HG03066 (cell line): ENCODE results near the gene ATF7.
A peak's percentile ranks its signal among the peaks of the same experiment; 100 is the strongest.

Source experiments
- ATAC-seq: cut with Tn5 transposase; IDR thresholded peaks from one replicate; pipeline ENCODE4 v1.9.1; 2021; ENCODE audit warnings: low read depth; ENCODE audit not compliant: unreplicated experiment

The ATF7 gene

DNA sequence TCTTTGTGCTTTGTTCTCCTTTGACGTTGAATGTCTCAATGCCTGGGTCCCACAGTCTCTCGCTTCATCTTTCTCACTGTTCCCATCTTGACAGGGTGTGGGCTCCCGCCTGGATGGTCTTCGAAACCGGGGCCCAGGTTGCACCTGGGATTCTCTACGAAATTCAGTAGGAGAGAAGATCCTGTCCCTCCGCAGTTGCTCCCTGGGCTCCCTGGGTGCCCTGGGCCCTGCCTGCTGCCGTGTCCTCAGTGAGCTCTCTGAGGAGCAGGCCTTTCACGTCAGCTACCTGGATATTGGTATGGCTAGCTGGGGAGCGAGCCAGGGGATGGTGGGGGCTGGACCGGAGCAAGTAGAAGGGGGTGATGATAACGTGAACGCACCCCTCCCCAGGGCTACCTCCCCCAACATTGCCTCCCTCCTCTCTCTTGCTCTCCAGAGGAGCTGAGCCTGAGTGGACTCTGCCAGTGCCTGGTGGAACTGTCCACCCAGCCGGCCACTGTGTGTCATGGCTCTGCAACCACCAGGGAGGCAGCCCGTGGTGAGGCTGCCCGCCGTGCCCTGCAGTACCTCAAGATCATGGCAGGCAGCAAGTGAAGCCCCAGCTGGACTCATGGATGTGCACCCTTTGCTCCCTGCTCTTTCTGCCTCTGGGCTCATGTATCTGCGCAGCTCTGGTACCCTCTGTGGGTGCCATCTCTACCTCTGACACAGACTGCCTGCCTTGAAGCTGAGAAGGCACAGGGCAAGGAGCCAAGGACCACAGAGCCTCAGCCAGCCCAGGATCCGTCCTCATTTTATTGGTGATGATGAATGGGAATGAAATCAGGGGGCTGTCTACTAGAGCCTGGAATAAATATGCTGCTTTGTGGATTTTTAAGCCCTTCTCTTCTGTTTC lies 120.4 kb downstream of the ATF7 start:
- no peak for ATAC-seq

DNA sequence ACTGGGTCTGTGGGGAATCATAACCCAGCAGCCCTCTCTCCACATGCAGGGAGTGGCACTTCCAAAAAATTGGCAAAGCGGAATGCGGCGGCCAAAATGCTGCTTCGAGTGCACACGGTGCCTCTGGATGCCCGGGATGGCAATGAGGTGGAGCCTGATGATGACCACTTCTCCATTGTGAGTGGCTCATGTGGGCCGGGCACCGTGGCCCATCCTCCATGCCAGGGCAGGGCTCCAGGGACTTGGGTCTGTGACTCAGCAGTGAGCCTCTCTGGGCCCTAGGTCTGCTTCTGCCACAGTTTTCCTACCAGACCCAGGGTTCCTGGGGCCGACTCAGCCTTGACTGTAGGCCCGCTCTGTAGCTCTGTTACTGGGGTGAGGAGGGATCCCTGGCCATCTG lies 121.1 kb downstream of the ATF7 start:
- ATAC-seq: no peak

DNA sequence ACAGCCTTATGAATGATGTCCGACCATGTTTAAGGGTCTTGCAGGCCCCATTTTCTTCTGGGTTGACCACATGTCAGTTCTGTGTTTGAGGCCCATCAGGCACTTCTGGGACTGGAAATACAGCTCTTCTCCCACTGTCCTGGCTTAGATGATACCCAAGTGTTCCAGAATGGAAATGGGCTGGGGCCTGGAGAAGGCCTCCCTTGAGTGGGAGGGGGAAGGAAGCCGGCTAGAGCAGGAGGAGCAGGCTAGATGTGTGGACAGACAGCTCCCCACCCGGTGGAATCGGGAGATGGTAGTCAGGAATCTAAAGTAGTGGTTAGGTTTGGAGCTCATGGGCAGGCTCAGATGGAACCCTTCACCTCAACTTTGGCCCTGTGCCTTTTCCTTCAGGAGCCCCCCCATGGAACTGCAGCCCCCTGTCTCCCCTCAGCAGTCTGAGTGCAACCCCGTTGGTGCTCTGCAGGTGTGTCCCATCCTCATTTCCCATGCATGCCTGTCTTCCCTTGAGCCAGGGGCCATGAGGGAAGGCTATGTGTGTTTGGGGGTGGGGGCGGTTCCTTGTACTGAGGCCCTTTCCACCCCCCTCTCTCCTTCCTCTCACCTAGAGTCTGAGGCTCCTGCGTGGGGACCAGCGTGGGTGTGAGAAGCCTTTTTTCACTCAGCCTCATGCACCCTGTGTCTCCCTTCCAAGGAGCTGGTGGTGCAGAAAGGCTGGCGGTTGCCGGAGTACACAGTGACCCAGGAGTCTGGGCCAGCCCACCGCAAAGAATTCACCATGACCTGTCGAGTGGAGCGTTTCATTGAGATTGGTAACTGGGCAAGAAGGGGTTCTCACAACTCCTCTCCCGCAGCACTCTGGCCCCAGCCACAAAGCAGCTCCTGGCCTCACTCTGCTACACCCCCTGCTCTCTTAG lies 121.9 kb downstream of the ATF7 start:
- ATAC-seq: no peak

DNA sequence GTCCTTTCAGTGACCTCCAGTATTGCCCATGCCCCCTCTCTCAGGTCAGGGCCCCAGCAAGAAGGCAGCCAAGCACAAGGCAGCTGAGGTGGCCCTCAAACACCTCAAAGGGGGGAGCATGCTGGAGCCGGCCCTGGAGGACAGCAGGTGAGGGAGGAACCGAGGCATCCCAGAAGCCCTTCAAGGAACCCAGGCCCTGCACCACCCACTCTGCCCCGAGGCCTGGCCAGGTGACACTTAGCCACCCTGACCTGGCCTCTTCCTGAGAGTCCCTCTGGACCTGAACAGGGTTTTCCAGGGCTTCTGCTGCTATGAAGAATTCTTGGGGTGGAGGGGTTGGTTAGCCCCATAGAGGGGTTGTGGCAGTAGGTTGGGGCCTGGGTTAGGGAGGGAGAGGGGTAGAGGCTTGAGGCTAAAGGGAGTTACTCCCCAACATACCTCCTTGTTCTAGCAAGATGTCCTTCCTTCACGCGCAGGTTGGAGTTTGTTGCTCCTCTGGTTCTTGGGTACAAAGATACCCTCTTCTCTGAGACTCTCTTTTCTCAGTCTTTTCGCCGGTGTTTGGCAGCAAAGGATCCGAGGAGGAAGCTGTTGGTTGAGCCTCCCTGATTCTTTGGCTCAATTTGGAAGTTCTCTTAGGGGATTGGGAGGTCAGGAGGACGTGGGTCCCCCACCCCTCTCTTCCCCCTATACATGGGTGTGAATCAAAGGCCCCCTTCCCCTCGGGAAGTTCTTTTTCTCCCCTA lies 123.0 kb downstream of the ATF7 start:
- no peak for ATAC-seq

DNA sequence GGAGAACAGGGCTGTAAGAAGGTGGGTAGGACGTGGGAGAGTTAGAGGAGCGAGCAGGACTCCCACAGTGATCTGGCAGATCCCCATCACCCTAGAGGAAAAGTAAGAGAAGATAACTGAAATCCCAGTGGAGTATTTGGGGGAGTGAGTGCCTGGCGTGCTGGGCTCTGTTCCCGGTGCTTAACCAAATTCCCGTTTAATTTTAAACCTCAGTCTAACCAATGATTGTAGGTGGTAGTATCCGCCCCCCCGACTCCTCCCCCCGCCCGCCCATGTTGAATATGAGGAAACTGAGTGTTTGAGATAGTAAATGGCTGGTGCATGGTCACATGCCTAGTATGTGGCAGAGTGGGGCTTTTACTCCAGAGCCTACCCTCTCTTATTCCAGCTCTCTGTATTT lies 123.9 kb downstream of the ATF7 start:
- ATAC-seq: no peak

DNA sequence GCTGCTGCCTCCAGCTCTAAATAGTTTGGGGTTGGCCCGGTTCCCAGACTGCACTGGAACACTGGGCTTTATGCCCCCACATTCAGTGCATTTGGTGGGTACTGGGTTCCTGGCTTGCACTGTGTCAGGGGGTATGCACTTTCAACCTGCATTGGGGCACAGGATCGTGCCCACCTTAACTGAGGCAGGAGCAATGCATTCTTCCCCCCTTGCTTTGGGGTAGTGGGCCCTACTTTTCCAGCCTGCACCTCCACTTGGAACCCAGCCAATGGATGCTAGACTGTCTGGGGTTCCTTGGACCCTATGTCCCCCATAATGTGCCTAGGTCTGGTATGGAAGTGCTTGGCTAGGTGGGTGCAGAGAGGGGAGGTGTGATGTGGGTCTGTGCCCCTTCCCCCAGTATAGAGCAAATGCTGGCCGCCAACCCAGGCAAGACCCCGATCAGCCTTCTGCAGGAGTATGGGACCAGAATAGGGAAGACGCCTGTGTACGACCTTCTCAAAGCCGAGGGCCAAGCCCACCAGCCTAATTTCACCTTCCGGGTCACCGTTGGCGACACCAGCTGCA lies 124.5 kb downstream of the ATF7 start:
- ATAC-seq: no peak

DNA sequence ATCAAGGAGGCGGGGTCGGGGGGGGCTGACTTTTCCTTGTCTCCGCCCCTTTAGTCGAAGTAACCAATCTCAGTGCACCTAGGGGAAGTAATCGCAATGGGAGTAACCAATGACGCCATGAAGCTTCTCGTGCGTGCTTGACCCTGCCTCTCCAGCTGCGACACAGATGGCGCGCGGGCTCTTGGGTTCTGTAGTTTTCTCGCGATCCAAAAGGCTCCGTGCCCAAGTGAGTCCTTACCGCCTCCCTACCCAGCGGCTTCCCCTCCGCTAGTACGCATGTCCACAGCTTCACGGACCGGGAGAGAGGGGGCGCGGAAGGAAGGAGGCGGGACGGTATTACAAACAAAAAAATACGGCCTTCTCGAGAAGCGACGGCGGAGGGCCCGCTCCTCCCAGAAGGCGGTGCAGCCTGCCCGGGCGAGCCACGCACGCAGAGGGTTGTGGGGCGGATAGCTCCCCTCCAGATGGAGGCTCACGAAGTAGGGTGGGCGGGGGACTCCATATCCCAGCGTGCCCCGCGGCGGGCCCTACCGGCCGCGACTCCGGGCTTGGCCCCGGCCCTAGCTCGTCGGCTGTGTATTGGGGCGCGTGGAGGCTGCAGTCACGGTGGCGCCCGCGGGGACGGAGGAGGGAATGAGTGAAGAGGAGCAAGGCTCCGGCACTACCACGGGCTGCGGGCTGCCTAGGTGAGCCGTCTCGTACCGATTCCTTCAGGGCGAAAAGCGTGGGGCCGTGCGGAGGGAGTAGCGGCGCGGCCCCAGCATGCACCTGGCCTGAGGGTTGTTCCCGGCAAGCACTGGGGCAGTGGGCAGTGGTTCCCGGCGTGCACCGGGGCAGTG lies 125.2 kb downstream of the ATF7 start, which contains the start of gene TARBP2:
Gene TARBP2, plus strand, starts transcription at position 508 of the 839 bp plus-strand sequence. Its CDS starts 126 bp downstream, at position 634.
- ATAC-seq: peak; percentile 82

DNA sequence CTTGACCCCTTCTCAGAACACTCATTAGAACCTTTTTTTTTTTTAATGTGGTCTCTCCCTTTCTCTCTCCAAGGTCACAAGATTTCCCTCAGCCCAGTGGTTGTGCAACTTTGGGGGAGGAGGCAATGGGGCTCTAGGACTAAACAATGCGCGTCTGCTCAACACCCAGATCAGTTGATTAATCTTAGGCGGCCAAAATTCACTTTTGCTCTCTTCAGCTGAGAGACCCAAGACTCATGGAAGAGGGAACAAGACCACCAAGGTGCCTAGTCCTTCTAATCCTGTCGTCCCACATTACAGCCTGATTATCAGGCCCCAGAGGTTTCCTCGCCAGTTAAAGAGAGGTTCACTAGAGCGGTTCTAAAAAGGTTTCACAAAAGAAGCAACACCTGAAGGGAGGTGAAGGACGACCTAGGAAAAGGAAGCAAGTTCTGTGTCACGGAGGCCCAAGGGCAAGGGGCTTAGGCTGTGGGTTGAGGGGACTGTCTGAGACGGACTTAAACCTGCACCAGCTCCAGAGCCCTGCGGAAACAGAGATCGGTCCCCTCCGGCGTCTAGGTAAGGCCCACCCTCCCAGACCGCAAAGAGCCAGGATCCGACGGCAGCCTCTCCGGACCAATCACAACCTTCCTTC lies 125.9 kb downstream of the ATF7 start:
- no peak for ATAC-seq

DNA sequence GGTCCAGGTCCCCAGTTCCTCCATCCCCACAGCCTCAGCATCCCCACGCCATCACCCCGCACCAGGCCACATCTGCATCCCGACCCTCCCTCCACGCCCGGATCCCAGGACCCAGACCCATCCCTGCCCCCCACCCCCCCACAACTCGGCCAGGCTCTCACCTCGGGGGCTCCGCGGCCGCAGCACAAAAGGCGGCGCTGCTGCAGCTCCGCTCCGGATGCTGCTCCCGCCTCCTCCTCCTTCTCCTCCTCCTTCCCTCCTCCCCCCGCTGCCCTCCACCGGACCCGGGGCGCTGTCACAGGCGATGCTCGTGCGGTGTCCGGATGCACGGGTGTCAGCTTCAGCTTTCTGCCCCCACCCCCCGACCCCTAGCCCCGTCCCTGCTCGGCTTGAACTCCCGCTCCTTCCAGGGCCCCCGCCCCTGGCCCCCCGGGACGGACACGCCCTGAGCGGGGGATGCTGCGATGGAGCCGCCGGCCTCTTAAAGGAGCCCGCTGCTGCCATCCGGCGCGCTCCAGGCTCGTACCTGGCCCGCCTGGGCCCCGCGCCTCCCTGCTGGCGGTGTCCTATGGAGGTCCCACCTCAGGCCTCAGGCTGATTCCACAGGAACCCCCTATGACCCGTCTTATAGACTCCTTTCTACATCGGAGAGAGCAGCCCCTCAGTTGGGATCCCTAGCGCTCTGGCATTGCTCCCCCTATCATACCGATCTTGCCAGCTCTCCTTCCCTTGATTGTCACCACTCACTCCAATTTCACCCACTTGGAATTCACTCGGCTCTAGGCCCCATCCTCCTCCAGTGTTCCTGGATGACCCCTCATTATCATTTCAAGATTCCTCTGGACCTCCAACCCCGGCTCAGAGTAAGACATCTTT lies 126.7 kb downstream of the ATF7 start, which contains the start of gene MAP3K12:
Gene MAP3K12, minus strand, starts transcription at position 193 of the 876 bp plus-strand sequence. CDS start 12,067 bp downstream, outside the sequence.
- ATAC-seq: no peak

DNA sequence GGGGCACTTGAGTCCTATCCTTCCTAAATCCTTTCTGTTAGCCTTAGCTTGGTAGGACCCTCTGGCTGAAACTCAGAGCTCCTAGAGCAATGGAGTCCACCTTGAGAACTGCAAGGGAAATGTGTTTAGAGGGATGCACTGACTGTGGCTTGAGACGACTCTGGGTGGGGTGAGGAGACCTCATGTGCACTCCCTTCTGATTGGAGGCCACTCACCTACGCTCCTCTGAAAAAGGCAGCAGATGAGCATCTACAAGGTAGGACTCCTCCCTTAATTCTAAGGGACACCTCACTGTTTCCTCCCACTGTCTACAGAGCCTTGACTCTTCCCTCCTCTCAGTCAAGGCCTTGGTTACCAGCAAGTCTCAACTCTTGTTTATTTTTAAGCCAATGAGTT lies 127.9 kb downstream of the ATF7 start:
- no peak for ATAC-seq

DNA sequence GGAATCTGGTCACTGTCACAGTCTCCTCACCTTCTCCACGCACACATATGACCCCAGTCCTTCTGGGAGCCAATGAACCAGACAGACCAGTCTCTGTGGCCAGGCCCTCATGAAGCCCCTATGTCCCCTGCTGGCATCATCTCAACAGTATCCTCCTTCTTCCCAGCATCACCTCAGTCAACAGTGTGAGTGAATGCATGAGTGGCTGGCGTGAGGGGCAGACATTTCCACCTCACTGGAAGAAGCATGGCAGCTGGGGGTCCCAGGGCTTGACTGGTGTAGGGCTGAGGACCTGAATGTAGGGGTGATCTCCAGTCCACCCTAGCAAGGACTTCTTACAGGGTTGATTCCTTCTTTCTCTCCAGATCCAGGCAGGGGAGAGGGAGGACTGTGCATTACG lies 128.7 kb downstream of the ATF7 start:
- ATAC-seq: no peak

DNA sequence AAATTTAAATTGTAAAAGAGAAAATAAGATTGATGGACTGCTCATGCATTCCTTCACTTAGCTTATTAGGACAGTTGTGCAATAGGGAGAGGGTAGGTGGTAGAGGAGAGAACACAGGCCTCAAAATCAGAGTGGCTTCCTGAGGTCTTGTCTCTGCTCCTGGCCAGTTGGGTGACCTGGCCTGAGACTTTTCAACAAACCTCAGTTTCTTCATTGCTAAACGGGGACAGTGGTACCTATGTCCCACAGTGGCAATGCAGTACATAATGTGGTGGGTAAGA lies 129.5 kb downstream of the ATF7 start:
- no peak for ATAC-seq

DNA sequence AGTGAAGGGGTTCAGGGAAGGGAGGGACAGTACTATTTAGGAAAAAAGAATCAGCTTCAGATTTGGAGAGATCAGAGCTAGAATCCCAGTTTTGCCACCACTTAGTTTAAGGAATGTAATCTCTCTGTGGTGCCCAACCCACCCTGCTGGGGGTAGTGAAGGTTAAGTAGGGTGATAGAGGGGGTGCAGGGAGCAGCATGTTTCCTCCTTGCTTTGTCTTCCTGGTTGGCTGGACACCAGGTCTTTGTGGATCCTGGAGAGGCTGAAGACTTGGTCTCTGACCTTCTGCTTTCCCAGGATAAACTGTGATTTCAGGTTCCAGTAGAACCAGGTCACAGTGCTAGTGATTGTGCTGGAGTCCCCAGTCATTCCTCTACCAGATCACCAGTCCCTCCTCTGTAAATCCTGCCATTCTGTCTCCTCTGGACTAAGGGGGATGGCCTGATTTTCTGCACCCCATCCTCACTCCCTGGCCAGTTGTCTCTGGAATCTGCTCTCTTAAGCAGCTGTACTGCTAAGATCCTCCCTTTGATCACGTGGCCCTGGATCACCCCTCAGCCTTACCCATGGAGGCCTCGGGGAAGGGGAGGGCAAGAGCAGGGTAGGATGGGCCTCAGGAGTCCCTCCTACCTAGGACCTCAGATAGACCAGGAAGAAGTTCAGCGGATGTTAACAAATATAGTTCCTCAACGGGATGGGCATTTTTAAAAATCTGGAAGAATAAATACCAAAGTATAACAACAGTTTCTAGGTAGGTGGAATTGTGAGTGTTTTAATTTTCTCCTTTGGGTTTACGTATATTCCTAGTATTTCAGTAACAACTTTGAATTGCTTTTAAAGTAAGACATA lies 130.1 kb downstream of the ATF7 start:
- no peak for ATAC-seq

DNA sequence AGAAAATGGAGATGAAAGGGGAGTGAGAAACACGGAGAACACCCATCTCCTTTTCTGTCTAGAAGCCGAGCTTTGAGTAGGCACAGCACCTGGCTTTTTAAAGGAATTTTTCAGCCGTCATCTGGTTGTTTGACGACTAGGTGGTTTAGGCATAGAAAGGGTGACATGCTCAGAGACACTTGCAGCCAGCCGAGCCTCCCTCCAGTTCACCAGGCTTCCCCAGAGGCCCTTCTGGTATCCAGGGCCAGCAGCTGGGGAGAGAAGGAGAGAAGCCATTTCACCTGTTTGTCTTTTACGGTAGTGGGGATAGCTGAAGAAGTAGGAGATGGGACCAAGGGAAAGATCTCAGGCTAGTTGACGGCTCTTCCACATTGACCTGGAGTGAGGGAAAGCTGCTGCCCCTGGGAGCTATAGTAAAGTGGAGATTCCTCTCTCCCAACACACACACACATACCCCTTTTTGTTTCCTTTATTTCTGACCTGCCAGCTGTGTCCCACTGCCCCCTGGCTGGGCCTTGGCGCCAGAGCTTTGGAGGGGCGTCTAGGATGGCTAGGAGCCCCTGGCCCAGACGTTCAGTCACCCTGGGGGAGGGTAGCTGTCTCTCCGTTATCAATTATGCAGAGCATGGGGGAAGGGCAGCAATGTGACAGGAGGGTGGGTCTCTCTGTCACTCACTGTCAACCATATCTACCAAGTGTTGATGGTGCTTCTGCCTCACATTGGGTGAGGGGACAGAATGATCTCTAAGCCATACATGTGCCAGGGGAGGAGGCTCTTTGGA lies 132.4 kb downstream of the ATF7 start:
- no peak for ATAC-seq

DNA sequence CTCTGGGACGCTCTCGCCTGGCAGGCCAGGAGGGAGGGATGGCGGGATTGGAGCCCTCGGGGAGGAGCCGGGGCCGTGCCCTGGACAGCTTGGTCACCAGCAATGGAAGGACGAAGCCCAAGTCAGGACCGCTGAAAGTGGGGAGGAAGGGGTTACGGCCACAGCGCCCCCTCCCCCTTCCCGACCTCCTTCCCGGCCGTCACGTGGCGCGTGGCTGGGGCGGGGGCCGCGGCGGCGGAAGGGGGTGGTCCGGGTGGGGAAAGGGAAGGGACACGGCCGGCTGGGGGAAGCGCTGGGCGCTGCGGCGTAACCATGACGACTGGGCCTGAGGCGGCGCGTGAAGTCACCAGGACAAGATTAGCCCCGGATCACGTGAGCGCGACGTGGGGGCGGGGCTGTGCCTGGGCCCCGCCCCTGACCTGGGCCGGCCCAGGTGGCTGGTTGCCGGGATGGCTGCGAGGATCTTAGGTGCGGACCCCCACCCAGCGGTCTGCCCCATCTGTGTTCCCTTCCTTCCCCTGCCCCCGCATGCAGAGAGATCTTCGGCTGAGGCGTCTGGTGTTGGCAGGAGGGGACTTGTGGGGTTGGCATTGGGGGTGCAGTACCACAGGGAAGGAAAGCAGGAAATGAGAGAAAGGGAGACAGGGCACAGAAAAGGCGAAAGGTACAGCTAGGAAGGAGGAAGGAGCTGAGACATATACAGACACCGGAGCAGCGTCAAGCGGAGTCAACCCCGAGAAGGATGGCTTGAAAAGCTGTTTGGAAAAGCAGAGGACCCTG lies 133.2 kb downstream of the ATF7 start:
- peak; percentile 92 for ATAC-seq

DNA sequence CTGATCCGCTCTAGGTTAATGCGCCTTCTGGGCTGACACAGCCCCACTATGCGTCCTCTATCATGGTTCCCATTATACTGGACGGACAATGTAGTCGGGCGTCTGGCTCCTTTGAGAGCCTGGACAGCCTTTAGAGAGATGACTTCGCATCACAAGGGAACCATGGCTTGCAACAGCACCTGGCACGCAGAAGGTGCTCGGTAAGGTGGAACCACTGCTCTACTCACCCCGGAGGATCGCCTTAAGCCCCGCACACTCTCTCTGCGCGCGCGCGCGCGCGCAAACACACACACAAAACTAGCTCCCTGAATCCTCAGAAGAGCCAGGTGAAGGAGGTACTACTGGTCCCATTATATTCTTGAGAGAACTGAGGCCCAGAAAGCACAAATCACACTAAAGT lies 134.0 kb downstream of the ATF7 start:
- no peak for ATAC-seq
